GM19099 (cell line): ENCODE results near the gene STK40.

Experiments
- POLR2A ChIP-seq: IDR thresholded peaks from 3 replicates; pipeline ENCODE4 v1.6.1; 2011; ENCODE audit warnings: low read depth; ENCODE audit not compliant: insufficient read length; ENCODE audit errors: extremely low read depth

Gene STK40

GRCh38 chr1:36365381-36365780, 20.3 kb downstream of the STK40 start:
- TF ChIP-seq POLR2A: no peak

- no peak for TF ChIP-seq POLR2A
Measured at GRCh38 chr1:36359911-36360550, 25.7 kb downstream of the STK40 start.

DNA sequence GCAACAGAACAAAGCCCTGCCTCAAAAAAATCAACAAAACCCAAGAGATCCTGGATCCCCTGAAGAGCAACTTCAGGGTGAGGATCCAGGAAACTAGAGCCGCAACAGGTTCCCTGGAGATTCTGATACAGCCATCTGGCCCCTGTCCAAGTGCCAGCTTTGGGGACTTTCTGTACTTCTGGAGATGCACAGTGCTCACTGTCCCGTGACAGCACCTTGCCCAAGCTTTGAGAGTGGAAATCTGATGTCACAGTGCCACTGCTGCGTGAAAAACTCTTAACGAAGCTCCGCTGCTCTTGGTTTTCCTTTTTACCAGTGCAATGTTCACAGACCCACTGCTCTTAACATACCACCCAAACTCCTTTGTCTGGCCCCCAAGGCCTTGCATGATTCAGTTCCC, 26.3 kb downstream of the STK40 start:
- no peak for TF ChIP-seq POLR2A

DNA sequence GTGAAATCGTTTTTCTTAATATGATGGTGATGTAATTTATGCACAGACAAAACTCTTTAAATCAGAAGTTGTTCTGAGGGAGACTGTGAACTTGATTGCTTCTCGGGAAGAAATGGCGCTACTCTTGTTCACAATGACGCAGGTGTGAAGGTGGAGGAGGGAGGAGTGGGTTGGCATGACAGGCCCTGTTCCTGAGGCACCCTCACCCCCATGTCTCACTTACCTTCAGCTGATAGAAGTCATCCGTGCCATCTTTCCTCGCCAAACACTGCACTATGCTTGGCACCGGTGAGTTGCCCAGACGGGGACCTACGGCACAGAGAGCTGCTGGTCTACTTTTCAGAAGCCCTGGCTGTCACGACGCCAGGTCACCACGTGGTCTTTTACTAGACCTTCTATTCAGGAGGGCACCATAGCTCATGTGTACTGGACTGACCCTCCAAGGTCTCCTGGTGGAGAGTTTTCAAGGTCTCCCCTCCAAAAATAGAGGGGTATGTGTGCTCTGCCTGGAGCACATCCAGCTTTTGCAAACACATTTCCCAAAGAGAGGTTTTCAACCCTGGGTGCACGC, 27.1 kb downstream of the STK40 start:
- no peak for TF ChIP-seq POLR2A

DNA sequence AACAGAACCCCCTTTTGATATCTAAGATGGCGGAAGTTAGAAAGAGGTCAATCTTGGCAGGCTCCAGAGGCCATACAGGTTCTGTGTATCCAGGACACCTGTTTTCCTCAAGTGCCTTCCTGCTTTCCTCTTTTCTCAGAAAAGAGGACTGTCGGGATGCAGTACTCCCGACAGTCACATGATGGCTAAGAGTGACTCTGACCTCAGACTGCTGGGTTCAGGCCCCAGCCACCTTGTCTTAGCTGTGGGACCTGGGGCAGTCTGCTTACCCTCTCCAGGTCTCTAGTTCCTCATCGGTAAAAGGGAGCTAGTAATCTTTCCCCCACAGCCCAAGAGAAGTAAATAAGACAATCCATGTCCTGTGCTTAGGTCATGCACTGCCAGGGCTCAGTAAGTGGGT, 29.9 kb downstream of the STK40 start:
- TF ChIP-seq POLR2A: no peak

DNA sequence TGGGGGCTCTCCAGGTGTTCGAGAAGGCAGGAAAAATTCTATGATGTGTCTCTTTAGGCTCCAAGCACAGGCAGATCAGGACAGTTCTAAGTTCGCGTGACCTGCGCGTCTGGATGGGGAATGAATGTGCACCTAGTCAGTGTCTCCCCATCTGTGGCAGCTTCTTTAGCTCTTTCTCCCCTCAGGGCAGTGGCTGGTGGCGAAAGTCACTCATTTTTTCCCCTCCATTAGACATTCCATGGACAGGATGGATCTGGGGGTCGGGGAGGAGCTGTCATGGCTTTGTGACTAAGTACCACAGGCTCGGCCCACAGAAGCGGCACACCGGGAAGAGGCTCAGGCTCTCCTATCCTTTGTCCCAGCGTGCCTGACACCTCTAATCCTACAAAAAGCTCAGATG, 31.2 kb downstream of the STK40 start:
- TF ChIP-seq POLR2A: no peak

DNA sequence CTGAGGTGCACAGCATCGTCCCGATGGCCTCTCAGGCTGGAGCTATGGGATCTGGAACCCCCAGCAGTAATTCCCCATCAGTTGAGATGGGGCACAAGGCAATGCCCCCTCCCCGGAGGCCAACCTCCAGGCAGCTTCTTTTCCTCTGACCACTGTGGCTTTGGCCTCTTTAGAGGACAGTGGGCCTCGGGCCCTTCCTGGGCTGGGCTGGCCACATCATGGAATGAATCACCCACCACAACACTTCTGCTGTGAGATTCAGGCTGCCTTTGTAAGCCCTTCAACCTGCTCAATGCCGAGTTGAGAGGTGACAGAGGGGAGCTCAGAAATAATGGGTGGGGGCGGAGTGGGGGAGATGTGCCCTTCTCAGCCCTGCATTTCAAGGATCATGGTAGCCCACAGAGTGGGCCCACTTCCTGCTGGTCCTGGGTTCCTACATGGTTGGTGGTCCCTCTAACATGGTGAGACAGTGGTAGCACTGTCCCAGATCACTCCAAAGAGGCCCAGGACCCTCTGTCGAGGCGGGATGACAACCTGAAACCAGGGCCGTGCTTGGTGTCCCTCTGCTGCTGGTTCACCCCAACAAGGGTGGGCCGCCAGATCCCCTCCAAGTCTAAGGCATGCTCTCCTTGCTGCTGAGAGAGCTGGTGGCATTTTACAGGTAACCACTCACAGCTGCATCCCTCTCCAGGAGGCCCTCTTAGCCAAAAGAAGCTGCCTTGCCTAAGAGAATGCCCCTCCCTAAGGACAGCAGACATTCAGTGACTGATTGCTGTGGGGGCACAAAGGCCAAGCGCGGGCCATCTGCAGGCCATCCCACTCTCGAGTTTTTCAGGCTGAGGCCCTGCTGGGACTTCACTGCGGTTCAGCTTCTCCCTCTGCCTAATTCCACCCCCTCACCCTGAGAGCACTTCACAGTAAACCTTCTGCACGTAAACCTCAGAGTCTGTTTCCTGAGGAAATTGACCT, 32.5 kb downstream of the STK40 start:
- TF ChIP-seq POLR2A: no peak

DNA sequence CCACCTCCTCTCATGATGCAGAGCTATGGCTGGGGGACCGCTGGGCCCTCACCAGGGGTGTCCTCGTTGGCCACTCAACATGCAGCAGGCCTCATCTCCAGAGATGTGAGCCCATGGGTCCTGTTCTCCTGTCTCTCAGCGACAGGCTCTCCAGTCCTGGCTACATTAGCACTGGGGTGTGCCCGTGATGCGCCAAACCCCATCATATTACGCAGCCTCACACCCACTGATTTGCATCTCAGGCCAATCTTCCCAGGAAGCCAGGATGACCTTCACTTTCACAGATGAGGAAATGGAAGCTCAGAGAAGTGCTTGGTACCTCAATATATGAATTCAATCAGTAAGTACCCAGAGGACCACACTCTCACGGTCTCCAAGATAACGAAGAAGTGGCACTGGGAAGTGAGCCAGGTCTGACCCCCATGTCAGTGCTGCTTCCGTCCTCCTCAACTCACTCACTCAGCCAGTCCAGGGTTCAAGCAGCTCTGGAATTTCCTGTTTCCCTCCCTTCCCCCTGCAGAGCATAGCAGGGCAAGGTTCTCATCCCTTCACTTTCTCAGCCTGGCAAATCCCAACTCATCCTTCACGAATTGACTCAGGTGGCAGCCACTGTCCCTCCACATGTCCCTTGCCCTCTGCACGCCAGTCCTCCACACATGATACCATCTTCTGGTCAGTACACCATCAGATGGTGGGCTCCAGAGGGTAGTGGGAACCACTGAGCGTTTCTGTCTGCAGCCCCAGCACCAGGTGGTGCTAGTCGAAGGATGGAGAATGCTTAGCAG, 33.4 kb downstream of the STK40 start:
- TF ChIP-seq POLR2A: no peak

DNA sequence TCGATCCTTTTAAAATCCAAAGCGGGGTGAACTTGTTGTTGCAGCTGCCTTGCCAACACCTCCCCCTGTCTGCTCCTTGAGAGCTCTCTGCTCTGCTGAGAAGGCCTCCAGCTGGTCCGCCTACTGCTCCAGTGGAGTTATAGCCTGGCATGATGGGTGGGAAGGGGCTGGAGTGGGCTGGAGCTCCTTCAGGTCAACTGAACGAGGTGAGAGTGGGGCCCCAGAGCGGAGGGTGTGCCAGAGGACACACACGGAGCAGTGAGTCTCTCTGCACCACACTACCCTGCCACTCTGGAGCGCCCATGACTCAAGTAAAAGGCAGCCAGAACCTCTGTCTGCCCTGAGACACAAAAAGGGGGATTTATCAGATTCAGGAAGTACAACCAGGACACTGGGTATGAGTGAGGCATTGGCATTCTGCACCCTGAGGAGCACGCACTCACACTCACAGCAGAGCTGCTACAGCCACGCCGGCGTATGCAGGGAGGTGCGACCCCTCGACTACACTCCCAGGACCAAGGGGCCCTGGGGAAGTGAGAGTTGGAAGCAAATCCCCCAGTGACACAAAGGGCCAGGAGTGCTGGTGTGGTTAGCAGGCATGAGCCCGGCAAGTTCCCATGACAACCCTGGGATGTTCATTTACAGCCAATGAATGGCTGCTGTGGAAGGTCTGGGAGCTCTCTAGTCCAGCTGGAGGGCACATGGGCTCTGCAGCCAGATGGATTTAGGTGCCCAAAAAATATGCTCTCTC, 34.3 kb downstream of the STK40 start:
- TF ChIP-seq POLR2A: no peak

DNA sequence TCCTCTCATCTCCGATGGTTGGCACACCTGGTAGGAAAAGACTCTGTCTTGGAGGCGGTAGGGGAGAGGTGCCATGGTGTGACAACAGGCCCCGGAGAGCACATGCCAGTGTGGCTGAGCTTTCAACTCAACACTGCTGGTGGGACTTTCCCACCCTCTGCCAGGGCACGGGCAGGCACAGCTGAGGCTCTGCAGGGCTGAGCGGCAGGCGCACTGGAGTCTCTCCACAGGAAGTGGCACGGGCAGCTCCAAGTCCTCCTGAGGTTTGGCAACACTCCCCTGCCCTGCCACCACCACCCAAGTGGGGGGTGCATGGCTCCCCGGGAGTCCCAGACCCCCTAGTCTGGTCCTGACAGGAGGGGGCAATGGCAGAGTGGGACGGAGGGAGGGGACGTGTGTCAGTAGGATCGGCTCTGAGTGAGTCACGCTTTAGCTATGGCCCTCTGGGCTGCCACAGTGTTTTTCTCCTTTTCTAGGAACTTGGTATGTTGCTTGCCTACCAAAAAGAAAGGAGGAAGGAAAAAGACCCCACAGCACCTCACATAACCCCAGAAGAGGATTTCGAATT, 35.0 kb downstream of the STK40 start:
- TF ChIP-seq POLR2A: no peak

GRCh38 chr1:36349839-36350238, 35.9 kb downstream of the STK40 start:
- TF ChIP-seq POLR2A: no peak

- TF ChIP-seq POLR2A: no peak
Measured at GRCh38 chr1:36349241-36349671, 36.5 kb downstream of the STK40 start.

GRCh38 chr1:36346741-36347370, 38.9 kb downstream of the STK40 start:
- no peak for TF ChIP-seq POLR2A
